HG03280 (cell line): ENCODE measurements around the gene UBAP2.

ENCODE experiments used
- ATAC-seq: cut with Tn5 transposase; IDR thresholded peaks from one replicate; pipeline ENCODE4 v1.9.1; 2021; ENCODE audit warnings: mild to moderate bottlenecking, moderate library complexity; ENCODE audit not compliant: unreplicated experiment

The UBAP2 gene

DNA sequence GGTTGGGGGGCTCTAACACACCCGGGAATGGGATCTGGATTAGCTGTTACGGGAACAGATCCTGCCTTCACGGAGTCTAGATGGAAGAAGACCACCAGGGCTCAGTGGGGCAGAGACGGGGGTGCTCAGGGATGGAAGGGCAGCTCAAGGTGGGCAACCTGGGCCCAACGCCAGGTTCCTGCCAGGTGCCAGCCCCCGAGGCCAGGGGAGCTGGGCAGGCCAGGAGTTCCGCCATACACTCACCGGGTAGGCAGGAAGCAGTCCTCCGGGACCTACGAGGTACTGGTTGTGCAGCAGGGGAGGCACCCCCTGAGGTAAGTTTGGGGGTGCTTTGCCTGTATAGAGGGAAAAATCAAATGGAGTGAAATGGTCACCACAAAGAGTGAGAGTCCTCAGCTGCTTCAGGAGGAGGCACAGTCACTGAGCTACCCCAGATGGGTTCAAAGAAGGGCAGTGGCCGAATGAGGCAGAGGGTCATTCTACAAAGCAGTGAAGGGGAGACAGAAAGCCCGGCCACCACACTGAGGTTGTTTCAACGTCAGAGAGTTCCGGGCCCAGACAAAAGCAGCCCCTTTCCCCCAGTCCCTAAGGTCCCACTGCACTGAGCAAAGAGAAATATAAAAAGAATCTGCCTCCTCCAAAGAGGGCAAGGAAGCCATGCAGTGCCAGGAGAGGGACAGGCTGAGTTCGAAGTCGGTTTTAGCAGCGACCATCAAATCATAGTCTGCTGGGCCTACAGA is 121.8 kb downstream of the UBAP2 start:
- no peak for ATAC-seq

DNA sequence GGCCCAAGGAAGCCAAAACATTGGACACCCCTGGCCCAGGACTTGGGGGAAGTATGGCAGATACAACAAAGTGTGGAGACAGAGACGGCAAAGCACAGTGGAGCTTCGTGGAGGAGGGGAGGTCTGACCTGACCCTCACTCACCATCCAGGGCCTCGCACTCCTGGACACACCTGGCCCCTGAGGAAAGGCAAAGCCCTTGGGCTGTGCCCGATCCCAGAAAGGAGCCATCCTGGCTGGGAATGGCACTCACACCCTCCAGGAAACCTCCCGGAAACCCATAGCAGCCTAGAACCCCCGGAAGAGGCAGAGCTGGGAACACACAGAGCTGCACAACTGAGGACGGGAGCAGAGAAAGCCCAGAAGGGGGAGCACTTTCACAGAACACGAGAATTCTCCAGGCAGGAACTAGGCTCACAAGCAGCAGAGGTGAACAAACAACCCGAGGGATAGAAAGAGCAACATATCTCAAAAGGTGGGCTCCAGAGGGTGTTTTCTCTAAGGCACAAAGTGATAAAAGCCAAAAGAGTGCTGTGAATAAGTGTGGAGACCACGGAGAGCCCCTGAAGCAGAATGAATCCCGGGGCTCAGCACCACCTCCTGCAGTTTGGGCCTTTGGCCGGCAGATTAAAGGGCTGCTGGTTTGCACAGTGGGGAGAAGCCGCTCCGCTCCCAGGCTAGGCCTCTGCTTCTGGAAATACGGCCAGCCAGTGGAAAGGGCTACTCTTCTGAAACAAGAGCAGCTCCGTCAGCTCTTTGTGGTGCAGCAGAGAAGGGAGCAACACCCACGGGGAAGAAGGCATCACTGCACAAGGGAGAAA is 123.5 kb downstream of the UBAP2 start:
- no peak for ATAC-seq

DNA sequence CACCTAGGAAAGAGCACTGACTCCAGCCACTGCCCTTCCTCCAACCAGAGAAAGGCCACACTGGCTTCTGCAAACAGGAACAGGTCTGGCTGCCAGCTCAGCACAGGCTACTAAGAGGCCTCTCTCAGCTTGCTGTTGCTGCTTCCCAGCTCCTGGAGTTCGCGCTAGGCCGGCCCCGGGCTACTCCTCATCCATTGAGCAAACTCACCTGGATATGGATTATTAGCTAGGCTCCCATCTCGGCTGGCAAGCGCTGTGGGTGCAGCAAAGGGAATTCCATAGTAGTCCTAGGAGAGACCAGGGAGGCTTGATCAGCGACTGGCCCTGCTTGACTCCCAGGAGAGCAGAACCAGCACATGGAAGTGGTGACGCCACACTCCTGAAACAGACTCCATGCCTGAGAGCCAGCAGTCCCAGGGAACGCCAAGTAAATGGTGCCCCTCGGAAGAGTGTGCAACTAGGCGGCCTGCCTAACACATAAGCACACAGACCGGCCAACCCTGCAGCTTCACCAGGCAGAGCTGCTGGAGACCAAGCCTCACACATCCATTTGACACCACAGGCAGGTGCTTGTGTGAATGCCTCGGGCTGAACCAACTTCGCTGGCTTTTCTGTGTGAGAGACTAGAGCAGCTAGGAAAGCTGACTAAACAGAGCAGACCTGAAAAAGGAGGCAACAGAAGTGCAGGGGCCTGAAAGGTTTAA is 124.5 kb downstream of the UBAP2 start:
- ATAC-seq, result no peak

DNA sequence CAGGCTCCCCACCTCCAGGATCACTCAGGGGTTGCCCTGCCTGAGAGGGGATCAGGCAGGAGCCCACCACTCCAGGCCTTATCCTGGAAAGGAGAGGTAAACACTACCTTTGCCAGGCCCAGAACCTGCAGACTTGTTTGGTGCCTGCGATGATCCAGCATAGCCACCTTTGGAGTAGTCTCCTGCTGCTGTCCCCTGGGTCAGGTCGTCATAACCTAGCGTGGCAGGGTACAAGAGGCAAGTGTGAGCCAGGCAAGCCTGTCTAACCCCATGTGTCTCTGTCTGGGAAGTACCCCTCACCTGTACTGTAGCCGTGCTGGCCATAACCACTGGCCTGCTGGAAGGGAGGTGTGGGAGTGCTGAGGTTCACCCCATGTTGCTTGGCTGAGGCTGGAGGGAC is 125.6 kb downstream of the UBAP2 start:
- no peak for ATAC-seq

DNA sequence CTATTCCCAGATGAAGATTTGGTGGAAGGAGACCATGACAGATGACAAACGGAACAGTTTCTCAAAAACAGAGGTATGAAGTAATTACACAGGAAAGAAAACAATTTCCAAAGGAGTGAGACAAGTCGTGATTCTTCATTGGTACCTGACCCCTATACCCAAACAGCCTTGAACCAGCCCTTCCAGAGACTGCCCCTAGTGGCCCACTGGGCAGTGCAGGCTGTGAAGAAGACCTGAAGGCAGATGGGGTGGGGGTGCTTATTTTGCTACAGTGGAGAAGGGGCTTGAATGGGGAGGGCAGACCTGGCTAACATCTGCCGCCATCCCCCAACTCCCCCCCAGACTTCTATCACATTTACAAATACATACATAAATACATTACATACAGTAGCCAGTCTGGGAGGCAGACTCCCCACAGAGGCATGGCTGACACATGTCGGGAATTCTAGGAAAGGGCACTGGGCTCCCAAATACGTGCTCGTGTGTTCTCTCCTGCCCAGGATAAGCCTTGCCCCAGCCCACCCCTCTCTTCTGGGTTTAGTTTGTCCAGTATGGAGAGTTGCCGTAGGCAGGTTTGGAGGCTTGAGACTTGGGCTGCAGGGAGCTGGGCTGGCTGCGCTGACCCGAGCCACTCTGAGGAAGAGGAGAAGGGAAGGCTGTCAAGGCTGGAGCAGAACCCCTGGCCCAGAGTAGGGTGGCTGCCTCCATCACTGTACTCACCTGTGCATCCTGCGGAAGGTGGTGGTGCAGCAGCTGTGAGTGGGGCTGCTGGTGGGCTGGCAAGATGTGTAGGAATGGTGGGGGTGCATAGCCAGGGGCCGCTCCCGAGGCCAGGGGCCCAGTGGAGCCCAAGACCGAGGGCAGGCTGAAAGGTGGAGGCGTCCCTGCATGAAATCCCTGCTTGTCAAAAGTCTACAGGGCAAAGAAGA is 126.5 kb downstream of the UBAP2 start:
- no peak for ATAC-seq

DNA sequence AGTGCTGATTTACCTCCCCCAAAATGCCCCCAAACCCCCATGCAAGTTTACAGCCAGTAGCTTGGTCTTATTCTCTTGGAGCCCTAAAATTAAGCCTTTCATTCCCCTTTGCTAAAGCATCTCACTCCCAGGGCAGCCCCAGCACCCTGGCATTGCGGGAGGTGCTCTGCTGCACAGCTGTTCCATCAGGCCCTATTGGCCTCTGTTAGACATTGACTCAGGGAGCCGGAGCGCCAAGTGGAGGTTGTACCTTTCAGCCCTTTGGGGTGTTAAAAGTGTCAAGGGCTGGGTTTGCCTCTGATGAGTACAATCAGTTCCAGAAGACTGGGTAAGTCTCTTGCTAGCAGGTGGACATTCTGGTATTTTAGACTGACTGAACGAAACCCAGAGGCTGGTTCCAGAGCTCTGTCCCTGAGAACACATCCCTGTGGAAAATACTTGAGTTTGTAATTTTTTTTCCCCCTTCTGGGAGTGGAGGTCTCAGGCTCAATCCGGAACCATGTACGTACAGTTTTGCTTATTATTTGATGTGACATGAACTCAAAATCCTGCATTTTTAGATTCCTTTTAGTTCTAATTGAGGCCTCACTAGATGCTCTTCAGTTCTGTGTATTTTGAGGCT is 129.3 kb downstream of the UBAP2 start:
- no peak for ATAC-seq

DNA sequence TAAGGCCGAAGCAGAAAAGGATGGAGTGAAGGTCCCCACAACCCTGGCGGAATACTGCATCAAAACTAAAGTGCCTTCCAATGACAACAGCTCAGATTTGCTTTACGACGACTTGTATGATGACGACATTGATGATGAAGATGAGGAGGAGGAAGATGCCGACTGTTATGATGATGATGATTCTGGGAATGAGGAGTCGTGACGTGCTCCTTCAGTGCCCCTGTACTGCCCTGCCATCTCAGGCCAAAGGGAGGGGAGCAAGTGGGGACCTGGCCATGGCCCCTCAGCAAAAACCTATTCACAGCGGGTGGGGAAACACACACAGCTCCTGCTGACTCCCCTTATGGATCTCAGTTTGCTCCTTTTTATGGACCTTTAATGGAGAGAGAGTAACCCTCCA is 131.7 kb downstream of the UBAP2 start:
- no peak for ATAC-seq

DNA sequence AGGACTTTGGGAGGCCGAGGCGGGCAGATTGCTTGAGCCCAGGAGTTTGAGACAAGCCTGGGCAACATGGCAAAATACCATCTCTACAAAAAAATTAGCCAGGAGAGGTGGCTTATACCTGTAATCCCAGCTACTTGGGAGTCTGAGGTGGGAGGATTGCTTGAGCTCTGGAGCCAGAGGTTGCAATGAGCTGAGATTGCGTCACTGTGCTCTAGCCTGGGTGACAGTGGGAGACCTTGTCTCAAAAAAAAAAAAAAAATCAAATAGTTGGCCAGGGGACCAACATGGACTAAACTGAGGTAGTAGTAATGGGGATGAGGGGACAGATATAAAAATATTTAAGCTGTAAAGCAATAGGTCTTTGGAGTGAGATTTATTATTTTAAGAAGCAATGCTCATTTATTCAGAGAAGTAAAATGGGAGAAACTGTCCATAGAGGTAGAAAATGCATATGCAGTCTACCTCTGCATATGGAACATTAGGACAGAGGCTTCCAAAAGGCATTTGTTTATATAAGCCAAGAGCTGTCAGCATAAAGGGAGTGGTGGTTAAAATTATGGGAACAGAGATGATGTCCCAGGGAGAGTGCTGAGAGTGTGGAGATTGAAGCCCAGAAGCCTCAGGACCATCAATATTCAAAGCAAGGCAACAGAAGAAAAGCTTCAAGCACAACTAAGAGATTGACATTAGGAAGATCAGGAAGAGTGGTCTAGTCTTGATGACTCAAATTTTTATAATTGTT is 133.6 kb downstream of the UBAP2 start:
- ATAC-seq, result no peak

DNA sequence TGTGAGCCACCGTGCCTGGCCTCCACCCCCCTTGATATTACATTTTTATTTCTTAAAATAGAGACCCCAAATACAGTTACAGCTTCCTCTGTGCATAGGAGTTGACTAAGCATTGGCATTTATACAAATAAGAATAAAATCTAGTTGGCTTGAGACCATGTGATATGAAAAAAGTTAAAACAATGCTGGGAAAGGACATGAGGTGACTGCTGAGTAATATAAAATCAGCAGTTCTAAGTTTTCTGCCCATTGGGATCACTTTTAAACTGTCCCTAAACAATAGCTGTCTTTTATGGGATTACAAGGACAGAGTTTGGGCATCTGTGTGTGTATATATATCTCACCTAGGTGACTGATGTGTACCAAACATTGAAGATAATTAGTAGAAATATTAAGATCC is 135.1 kb downstream of the UBAP2 start:
- ATAC-seq, result no peak

DNA sequence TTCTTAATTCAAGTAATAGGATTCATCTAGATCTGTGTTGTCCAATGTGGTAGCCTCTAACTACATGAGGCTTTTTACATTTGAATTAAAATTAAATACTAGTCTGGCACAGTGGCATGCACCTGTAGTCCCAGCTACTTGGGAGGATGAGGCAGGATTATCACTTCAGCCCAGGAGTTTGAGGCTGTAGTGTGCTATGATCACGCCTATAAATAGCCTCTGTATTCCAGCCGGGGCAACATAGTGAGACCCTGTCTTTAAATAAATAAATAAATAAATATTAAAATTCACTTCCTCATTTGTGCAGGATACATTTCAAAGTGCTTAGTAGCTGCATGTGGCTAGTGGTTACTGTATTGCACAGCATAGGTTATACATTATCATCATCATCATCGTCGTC is 139.9 kb downstream of the UBAP2 start:
- ATAC-seq, result no peak

DNA sequence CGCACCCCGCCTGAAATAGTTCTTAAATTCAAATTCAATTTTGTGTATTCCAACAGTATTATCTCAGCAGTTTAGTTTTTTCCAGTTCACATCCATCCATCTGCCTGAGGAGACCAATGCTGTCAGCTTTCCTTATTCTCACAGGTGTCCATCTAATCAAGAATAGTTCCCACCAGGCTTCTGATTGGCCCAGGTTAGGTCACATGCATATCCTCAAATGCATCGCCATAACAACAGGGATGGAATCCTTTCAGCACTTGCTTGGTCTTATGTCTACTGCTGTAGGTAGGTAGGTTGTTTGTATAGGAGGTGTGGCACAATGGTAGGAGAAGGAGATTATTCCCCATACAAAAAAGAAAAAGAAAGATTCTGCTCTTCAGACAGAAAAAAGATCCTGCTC is 140.6 kb downstream of the UBAP2 start:
- no peak for ATAC-seq

DNA sequence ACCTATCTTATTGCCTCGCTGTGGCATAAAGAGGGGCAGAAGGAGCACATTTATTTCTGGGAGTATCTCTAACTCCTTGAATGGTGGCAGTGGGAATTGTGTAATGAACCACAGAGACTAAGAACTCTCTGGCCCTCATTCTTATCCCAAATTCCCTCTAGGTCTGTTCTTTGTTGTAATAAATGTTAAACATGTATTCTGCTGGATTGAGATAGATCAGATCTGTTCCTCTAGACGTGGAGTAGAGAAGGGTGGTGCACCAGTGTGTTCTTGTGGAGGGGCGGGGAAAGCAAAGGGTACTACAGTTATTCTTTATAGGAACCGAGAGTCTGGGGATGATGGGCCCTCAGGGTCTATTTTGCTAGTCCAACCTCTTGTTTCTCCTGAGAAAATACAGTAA is 141.3 kb downstream of the UBAP2 start:
- no peak for ATAC-seq

DNA sequence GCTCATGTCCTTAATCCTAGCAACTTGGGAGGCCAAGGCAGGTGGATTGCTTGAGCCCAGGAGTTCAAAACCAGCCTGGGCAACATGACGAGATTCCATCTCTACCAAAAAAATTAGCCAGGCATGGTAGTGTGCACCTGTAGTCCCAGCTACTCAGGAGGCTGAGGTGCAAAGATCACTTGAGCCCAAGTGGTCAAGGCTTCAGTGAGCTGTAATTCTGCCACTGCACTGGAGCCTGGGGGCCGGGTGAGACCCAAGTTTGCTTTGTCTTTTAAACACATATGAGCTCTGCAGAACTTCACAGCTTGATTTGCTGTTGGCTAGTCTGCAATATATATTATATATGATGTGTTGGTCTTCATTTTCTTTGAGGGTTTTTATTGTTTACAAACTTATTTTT is 141.9 kb downstream of the UBAP2 start:
- no peak for ATAC-seq

DNA sequence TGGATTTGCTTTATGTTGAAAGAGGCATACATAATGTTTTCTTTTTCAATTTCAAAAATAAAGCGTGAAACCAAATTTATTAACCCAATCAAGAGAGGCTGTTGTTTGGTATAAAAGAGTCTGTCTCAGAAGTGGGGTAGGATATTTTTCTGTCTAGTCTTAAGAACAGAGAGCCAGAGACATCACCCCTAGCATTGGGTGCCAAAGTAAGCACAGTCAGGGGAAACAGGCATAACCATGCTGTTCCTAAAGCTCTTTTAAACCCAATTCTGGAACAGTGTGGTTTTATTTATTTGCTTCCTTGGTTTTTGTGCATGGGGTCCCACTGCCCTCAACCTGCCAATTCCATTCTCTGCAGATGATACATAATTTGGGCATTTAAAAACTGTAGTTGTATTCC is 143.6 kb downstream of the UBAP2 start:
- ATAC-seq, result no peak

DNA sequence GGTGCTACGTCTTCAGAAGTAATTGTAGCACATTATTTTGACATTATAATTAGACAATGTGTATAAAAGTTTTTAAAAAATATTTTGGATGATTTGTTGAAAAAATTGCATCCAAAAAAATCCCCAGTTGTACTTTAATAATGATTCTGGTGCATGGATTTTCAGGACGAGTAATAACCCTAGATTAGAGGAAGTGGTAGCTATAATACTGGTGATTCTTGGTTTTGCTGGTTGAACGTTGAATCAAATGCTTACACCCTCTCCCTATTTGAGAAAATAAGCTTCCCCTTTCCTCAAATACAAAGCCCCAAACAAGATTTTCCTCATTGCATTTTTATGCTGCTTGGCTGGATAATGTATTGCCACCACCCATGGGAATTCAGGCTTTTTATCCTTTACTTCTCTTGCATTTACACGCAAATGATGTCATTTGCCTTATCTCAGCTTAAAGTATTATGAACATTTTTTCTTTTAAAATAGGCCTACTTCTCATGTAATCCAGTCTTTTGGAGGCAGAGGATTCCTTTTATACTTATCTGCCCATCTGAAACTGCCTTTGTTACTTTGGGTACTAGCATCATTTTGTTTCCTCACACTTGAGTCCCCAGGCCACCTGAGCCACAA is 145.4 kb downstream of the UBAP2 start:
- ATAC-seq, result no peak

DNA sequence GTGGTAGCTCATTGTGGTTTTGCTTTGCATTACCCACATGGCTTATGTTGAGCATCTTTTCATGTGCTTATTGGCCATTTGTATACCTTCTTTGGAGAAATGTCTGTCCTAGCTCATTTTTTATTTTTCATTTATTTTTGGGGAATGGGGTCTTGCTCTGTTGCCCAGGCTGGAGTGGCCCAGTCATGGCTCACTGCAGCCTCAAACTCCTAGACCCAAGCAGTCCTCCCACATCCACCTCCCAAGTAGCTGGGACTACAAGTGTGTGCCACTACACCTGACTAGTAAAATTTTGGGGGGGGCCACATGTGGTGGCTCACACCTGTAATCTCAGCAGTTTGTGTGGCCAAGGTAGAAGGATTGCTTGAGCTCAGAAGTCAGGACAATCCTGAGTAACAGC is 154.4 kb downstream of the UBAP2 start:
- no peak for ATAC-seq

DNA sequence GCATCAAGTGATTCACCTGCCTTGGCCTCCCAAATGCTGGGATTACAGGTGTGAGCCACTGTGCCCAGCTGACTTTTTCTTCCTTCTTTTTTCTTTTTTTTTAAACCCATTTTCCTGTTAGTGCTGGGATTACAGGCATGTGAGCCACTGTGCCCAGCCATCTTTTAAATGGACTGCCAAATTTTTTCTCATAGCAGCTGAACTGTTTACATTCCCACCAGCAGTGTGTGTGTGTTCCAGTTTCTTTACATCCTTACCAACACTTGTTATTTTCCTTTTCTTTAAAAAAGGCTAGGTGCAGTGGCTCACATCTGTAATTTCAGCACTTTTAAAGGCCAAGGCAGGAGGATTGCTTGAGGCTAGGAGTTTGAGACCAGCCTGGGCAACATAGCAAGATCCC is 154.8 kb downstream of the UBAP2 start:
- ATAC-seq, result no peak

DNA sequence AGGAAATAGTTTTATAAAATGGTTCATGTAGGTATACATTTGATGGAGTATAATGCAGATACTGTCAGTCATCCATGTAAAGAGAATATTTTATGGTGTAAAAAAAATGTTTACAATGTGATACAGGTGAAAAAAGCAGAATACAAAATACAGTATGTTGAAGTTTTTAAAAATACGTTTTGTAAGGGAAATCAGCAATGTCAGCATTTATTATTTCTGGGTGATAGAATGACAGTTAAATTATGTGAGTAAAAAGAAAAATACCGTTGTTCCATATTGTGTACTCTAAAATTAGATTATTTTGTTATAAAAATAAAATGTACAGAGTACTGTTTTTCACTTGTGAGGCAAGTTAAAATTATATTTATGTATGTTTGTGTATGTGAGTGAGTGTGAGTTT is 162.7 kb downstream of the UBAP2 start:
- ATAC-seq, result no peak
